ENCODE data around the gene RABGGTA. TPM values are rescaled to one million over a fixed set of nuclear protein-coding genes. Genes with fewer than 3 reads are reported as not detected.
A peak's percentile ranks its signal among the peaks of the same experiment; 100 is the strongest.

RABGGTA gene, protein sequence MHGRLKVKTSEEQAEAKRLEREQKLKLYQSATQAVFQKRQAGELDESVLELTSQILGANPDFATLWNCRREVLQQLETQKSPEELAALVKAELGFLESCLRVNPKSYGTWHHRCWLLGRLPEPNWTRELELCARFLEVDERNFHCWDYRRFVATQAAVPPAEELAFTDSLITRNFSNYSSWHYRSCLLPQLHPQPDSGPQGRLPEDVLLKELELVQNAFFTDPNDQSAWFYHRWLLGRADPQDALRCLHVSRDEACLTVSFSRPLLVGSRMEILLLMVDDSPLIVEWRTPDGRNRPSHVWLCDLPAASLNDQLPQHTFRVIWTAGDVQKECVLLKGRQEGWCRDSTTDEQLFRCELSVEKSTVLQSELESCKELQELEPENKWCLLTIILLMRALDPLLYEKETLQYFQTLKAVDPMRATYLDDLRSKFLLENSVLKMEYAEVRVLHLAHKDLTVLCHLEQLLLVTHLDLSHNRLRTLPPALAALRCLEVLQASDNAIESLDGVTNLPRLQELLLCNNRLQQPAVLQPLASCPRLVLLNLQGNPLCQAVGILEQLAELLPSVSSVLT
- 37.4 and 38.2 TPM in 2 replicates for polyA plus RNA-seq (2013)

GRCh38 chr14:24271134-24271833 lies at the start of gene RABGGTA:
Gene RABGGTA (minus strand): TSS chr14:24271597. CDS start chr14:24271115, 482 bp downstream.
- peak within 1 kb of the TSS; percentile 95 for H4K8ac ChIP-seq (ENCODE audit: low read depth, low read length)
- peaks cover 5% of the 10 kb centered on the region for H3K79me1 ChIP-seq (ENCODE audit: low read length)
- H4K12ac ChIP-seq (ENCODE audit: low read depth, low read length): peak within 1 kb of the TSS; percentile 78
- peak within 1 kb of the TSS; percentile 96 for H3K27ac ChIP-seq (ENCODE audit: low read depth, low read length)
- peak within 1 kb of the TSS; percentile 84 for H2BK120ac ChIP-seq (ENCODE audit: insufficient read depth, low read length, poor library complexity)
- WGBS (ENCODE audit: extremely low coverage, insufficient coverage, insufficient read length): no CpG with 5 or more reads among the region's 61 CpGs
- H4K91ac ChIP-seq (ENCODE audit: low read depth, low read length): peak within 1 kb of the TSS; percentile 97
- H3K4me1 ChIP-seq (ENCODE audit: control insufficient read depth in 1 of 2, insufficient read depth in 2 of 2, low read length in 2 of 2): peaks cover 3 to 9% of the 10 kb centered on the region in 2 experiments
- H2BK12ac ChIP-seq (ENCODE audit: low read length): no peak within 1 kb of the TSS
- H3K14ac ChIP-seq (ENCODE audit: low read length): peak within 1 kb of the TSS; percentile 94
- H2AK5ac ChIP-seq (ENCODE audit: low read length): peak within 1 kb of the TSS; percentile 29
- H3K23ac ChIP-seq (ENCODE audit: low read length): no peak within 1 kb of the TSS
- peak within 1 kb of the TSS; percentile 67 for H2AFZ ChIP-seq (ENCODE audit: insufficient read depth, low read length, poor library complexity)
- peak within 1 kb of the TSS; percentile 81 for H3K4me3 ChIP-seq (ENCODE audit: low read depth, low read length)
- H3K18ac ChIP-seq (ENCODE audit: low read length): peak within 1 kb of the TSS; percentile 84
- H3K9ac ChIP-seq (ENCODE audit: low read length): peak within 1 kb of the TSS; percentile 82
- peak within 1 kb of the TSS; percentile 77 for H3K4me2 ChIP-seq (ENCODE audit: low read length)
- H2BK5ac ChIP-seq (ENCODE audit: low read depth, low read length, poor library complexity): peak within 1 kb of the TSS; percentile 91
- peaks cover 2% of the 10 kb centered on the region for H3K79me2 ChIP-seq (ENCODE audit: control insufficient read depth, insufficient read depth, low read length, poor library complexity)
- DNase-seq: peak; percentile 84 to 95
- no peaks in the 10 kb centered on the region for H3K9me3 ChIP-seq (ENCODE audit: insufficient read depth, low read depth, low read length)
- no peaks in the 10 kb centered on the region for H3K27me3 ChIP-seq (ENCODE audit: insufficient read depth, low read length)
- H3K36me3 ChIP-seq (ENCODE audit: control insufficient read depth in 1 of 2, insufficient read depth in 2 of 2, low read length in 2 of 2): peaks cover 27 to 32% of the 10 kb centered on the region in 2 experiments
- peak within 1 kb of the TSS; percentile 56 for H3K4ac ChIP-seq (ENCODE audit: low read depth, low read length)

DNA sequence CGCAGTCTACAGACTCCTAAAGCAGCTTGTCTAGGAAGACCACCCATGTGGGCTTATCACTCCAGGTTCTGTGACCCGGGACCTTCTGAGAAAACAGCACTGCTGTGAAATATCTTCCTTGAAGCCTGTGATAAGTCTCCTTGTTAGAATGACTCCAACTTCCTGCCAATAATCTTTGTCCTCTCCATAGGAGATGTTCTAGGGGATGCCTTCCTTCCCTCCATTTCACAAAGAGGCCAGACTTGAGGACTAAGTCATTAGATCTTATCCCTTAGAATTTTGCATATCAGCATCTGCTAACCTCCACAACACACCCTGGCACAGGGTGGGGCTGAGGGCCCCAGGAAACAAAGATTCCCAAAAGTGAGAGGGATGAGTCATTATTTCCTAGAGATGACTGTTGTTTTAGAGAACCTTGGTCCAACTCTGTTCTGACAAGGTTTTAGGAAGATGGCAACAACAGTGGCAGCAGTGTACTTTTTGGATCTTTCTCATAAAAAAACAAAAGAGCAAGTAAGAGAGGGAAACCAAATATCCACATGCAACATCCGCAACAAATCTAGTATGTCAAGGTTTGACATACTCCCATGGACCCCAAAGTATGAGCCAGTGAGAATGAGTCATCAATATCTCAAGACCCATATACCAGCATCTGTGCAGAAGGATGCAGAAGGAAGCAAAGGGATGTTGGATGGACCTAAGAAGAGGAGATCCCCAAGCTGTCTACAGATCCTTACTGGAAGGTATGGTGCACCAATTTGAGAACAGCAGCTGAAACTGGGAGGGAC lies 45.9 kb upstream of the RABGGTA start:
- no peak overlapping the region for H2BK120ac ChIP-seq (ENCODE audit: insufficient read depth, low read length, poor library complexity)
- H3K4me2 ChIP-seq (ENCODE audit: low read length): no peak overlapping the region
- no peak overlapping the region for H2BK5ac ChIP-seq (ENCODE audit: low read depth, low read length, poor library complexity)
- WGBS (ENCODE audit: extremely low coverage, insufficient coverage, insufficient read length): no CpG with 5 or more reads among the region's 3 CpGs
- H4K12ac ChIP-seq (ENCODE audit: low read depth, low read length): no peak overlapping the region
- H3K4me1 ChIP-seq (ENCODE audit: control insufficient read depth in 1 of 2, insufficient read depth in 2 of 2, low read length in 2 of 2): peaks cover 6 to 7% of the 10 kb centered on the region in 2 experiments
- H3K4ac ChIP-seq (ENCODE audit: low read depth, low read length): no peak overlapping the region
- no peak overlapping the region for H3K18ac ChIP-seq (ENCODE audit: low read length)
- no peak overlapping the region for H3K4me3 ChIP-seq (ENCODE audit: low read depth, low read length)
- H4K91ac ChIP-seq (ENCODE audit: low read depth, low read length): no peak overlapping the region
- no peak for DNase-seq
- no peaks in the 10 kb centered on the region for H3K9me3 ChIP-seq (ENCODE audit: insufficient read depth, low read depth, low read length)
- no peak overlapping the region for H2AFZ ChIP-seq (ENCODE audit: insufficient read depth, low read length, poor library complexity)
- H3K9ac ChIP-seq (ENCODE audit: low read length): no peak overlapping the region
- peaks cover 0 to 4% of the 10 kb centered on the region in 2 experiments for H3K36me3 ChIP-seq (ENCODE audit: control insufficient read depth in 1 of 2, insufficient read depth in 2 of 2, low read length in 2 of 2)
- H3K27me3 ChIP-seq (ENCODE audit: insufficient read depth, low read length): no peaks in the 10 kb centered on the region
- H3K23ac ChIP-seq (ENCODE audit: low read length): no peak overlapping the region
- H2BK12ac ChIP-seq (ENCODE audit: low read length): no peak overlapping the region
- H3K79me1 ChIP-seq (ENCODE audit: low read length): peaks cover 2% of the 10 kb centered on the region
- no peak overlapping the region for H3K14ac ChIP-seq (ENCODE audit: low read length)
- H3K79me2 ChIP-seq (ENCODE audit: control insufficient read depth, insufficient read depth, low read length, poor library complexity): no peaks in the 10 kb centered on the region
- no peak overlapping the region for H3K27ac ChIP-seq (ENCODE audit: low read depth, low read length)
- no peak overlapping the region for H4K8ac ChIP-seq (ENCODE audit: low read depth, low read length)
- H2AK5ac ChIP-seq (ENCODE audit: low read length): no peak overlapping the region

GRCh38 chr14:24316597-24316950 lies 45.2 kb upstream of the RABGGTA start:
- H4K12ac ChIP-seq (ENCODE audit: low read depth, low read length): no peak overlapping the region
- H4K8ac ChIP-seq (ENCODE audit: low read depth, low read length): no peak overlapping the region

More at GRCh38 chr14:24316597-24316950, 45.2 kb upstream of the RABGGTA start:
- H3K36me3 ChIP-seq (ENCODE audit: control insufficient read depth in 1 of 2, insufficient read depth in 2 of 2, low read length in 2 of 2): peaks cover 3 to 6% of the 10 kb centered on the region in 2 experiments
- H3K4ac ChIP-seq (ENCODE audit: low read depth, low read length): no peak overlapping the region
- H3K27me3 ChIP-seq (ENCODE audit: insufficient read depth, low read length): no peaks in the 10 kb centered on the region
- H2AK5ac ChIP-seq (ENCODE audit: low read length): no peak overlapping the region
- no peak overlapping the region for H4K91ac ChIP-seq (ENCODE audit: low read depth, low read length)
- no peaks in the 10 kb centered on the region for H3K9me3 ChIP-seq (ENCODE audit: insufficient read depth, low read depth, low read length)
- H3K4me3 ChIP-seq (ENCODE audit: low read depth, low read length): no peak overlapping the region
- no peak overlapping the region for H2AFZ ChIP-seq (ENCODE audit: insufficient read depth, low read length, poor library complexity)
- no peak overlapping the region for H2BK12ac ChIP-seq (ENCODE audit: low read length)
- DNase-seq: no peak
- H3K4me2 ChIP-seq (ENCODE audit: low read length): no peak overlapping the region
- no peak overlapping the region for H3K23ac ChIP-seq (ENCODE audit: low read length)
- H3K14ac ChIP-seq (ENCODE audit: low read length): no peak overlapping the region
- WGBS (ENCODE audit: extremely low coverage, insufficient coverage, insufficient read length): 100% methylated on average over 4 of the region's 18 CpGs
- H2BK120ac ChIP-seq (ENCODE audit: insufficient read depth, low read length, poor library complexity): no peak overlapping the region
- H3K4me1 ChIP-seq (ENCODE audit: control insufficient read depth in 1 of 2, insufficient read depth in 2 of 2, low read length in 2 of 2): peaks cover 1% of the 10 kb centered on the region in 2 experiments
- H3K9ac ChIP-seq (ENCODE audit: low read length): no peak overlapping the region
- no peak overlapping the region for H2BK5ac ChIP-seq (ENCODE audit: low read depth, low read length, poor library complexity)
- H3K79me1 ChIP-seq (ENCODE audit: low read length): no peaks in the 10 kb centered on the region
- no peaks in the 10 kb centered on the region for H3K79me2 ChIP-seq (ENCODE audit: control insufficient read depth, insufficient read depth, low read length, poor library complexity)
- H3K27ac ChIP-seq (ENCODE audit: low read depth, low read length): no peak overlapping the region
- no peak overlapping the region for H3K18ac ChIP-seq (ENCODE audit: low read length)
